HepG2 (cell line): ENCODE measurements around the gene MBTPS2. TPM values are rescaled to one million over a fixed set of nuclear protein-coding genes. Genes with fewer than 3 reads are reported as not detected.
A peak's percentile ranks its signal among the peaks of the same experiment; 100 is the strongest.

Experiments used
- BRCA1 ChIP-seq: sonication (generic); formaldehyde crosslinking; IDR thresholded peaks from 2 replicates; pipeline ENCODE4 v1.4.0; 2020; ENCODE audit warnings: missing genetic modification reagents
- CCDC6 ChIP-seq: sonication (generic); formaldehyde crosslinking; IDR thresholded peaks from 2 replicates; pipeline ENCODE4 v1.8.1; 2022; ENCODE audit warnings: mild to moderate bottlenecking, missing genetic modification reagents, moderate library complexity
- CENPX ChIP-seq: sonication (generic); formaldehyde crosslinking; IDR thresholded peaks from 2 replicates; pipeline ENCODE4 v1.9.0; 2021; ENCODE audit warnings: mild to moderate bottlenecking, missing genetic modification reagents, moderate library complexity
- CREM ChIP-seq, 2 experiments: sonication (generic) in 1 of 2; formaldehyde crosslinking in 1 of 2; IDR thresholded peaks; 2 replicates each; pipeline versions ENCODE4 v1.4.0 to v1.6.1; 2016 to 2020; ENCODE audit warnings: antibody characterized with exemption in 1 of 2, mild to moderate bottlenecking in 1 of 2, missing genetic modification reagents in 1 of 2
- HMG20A ChIP-seq: IDR thresholded peaks from 2 replicates; pipeline ENCODE4 v1.6.1; 2016; ENCODE audit warnings: borderline replicate concordance
- HNF4G ChIP-seq, 2 experiments: sonication (generic) in 1 of 2; formaldehyde crosslinking in 1 of 2; IDR thresholded peaks; 2 replicates each; pipeline versions ENCODE4 v1.4.0 to v1.6.1; 2011 to 2020; ENCODE audit warnings: borderline replicate concordance in 2 of 2, low read depth in 2 of 2, mild to moderate bottlenecking in 2 of 2, low read length in 1 of 2, missing genetic modification reagents in 1 of 2, moderate library complexity in 1 of 2
- IRX3 ChIP-seq: sonication (generic); formaldehyde crosslinking; IDR thresholded peaks from 2 replicates; pipeline ENCODE4 v1.8.1; 2023; ENCODE audit warnings: mild to moderate bottlenecking, low read depth, missing genetic modification reagents, borderline replicate concordance
- NCOA2 ChIP-seq: sonication (generic); formaldehyde crosslinking; IDR thresholded peaks from 2 replicates; pipeline ENCODE4 v1.8.0; 2022; ENCODE audit warnings: inconsistent platforms
- PHF5A ChIP-seq: IDR thresholded peaks from one replicate; pipeline ENCODE4 v1.6.1; 2018; ENCODE audit warnings: low read depth, missing genetic modification reagents; ENCODE audit not compliant: unreplicated experiment
- RBFOX2 ChIP-seq: fragments of 200-400 bp; formaldehyde crosslinking; IDR thresholded peaks from 2 replicates; pipeline ENCODE4 v1.6.1; 2017; ENCODE audit warnings: low read depth, mild to moderate bottlenecking, low read length
- RFXAP ChIP-seq: sonication (generic); formaldehyde crosslinking; IDR thresholded peaks from 2 replicates; pipeline ENCODE4 v1.4.0; 2020; ENCODE audit warnings: missing genetic modification reagents, borderline replicate concordance
- SP1 ChIP-seq, 2 experiments: fragments of 450-650 bp in 1 of 2; sonication (generic) in 1 of 2; formaldehyde crosslinking in 1 of 2; IDR thresholded peaks; 2 replicates each; pipeline versions ENCODE4 v1.4.0 to v1.6.1; 2016 to 2020; ENCODE audit warnings: missing genetic modification reagents in 1 of 2
- THAP9 ChIP-seq: sonication (generic); formaldehyde crosslinking; IDR thresholded peaks from 2 replicates; pipeline ENCODE4; 2020; ENCODE audit warnings: missing genetic modification reagents, mild to moderate bottlenecking, borderline replicate concordance
- ZNF225 ChIP-seq: sonication (generic); formaldehyde crosslinking; IDR thresholded peaks from 2 replicates; pipeline ENCODE4 v1.4.0; 2020; ENCODE audit warnings: mild to moderate bottlenecking, missing genetic modification reagents
- ZNF350 ChIP-seq: sonication (generic); formaldehyde crosslinking; IDR thresholded peaks from 2 replicates; pipeline ENCODE4 v1.4.0; 2020; ENCODE audit warnings: mild to moderate bottlenecking, low read depth, missing genetic modification reagents, borderline replicate concordance
- ZNF629 ChIP-seq: sonication (generic); formaldehyde crosslinking; conservative IDR thresholded peaks from 2 replicates; pipeline ENCODE4 v1.5.0; 2020; ENCODE audit warnings: missing genetic modification reagents
- ZNF790 ChIP-seq: sonication (generic); formaldehyde crosslinking; IDR thresholded peaks from 2 replicates; pipeline ENCODE4 v1.8.0; 2022; ENCODE audit warnings: missing genetic modification reagents, mild to moderate bottlenecking, borderline replicate concordance
- polyA plus RNA-seq, 8 experiments: library from polyadenylated mRNA; depleted of rRNA in 3 of 8; stranded (reverse) in 7 of 8; unstranded in 1 of 8; fragments of >200 nt; fragmentation: Illumina TruSeq in 4 of 8; extraction: Trizol in 4 of 8; gene quantifications; 2 replicates each; pipeline versions ENCODE4 v1.2.1 to v1.2.3, GENCODE V29; 2011 to 2016; ENCODE audit warnings: low read depth in 4 of 8, missing spikeins in 1 of 8, mixed read lengths in 1 of 8; ENCODE audit not compliant: insufficient read depth in 1 of 8
- total RNA-seq, 5 experiments: library from RNA; depleted of rRNA; stranded (reverse); fragments of >200 nt; fragmentation: Illumina TruSeq; extraction: Trizol; gene quantifications; 2 replicates each; pipeline ENCODE4 v1.2.3, GENCODE V29; 2016; ENCODE audit warnings: low read depth in 1 of 5

The MBTPS2 gene
- total and polyA plus RNA-seq, 2 of the 13 experiments (the other 11 are each of a cell fraction or from before 2014, with no cell fraction given) = 5.7 to 14.4 TPM

GRCh38 chrX:21839334-21840192 lies at the start of gene MBTPS2 (continued):
- TF ChIP-seq THAP9 (CRISPR knock-in tag) (peak; percentile 65; the same call in 1 of the 2 replicates), BRCA1 (CRISPR knock-in tag) (0 out of 2 replicates have a peak, but pooled peaks have one; percentile 46), NCOA2 (peak; percentile 45), ZNF225 (CRISPR knock-in tag) (0 out of 2 replicates have a peak, but pooled peaks have one; percentile 57), ZNF350 (peak; percentile 89), RFXAP (peak; percentile 63; the same call in 1 of the 2 replicates), ZNF629 (CRISPR knock-in tag) (no peak), HMG20A (CRISPR knock-in tag) (0 out of 2 replicates have a peak, but pooled peaks have one; percentile 33), CCDC6 (peak; percentile 84), PHF5A (CRISPR knock-in tag) (no peak), ZNF790 (CRISPR knock-in tag) (peak; percentile 69; the same call in 1 of the 2 replicates), HNF4G (IDR thresholded peaks at IDR 0.05; ENCODE audit: borderline replicate concordance, low read depth, low read length) (peak; percentile 34; the same call in 1 of the 2 replicates), HNF4G (CRISPR knock-in tag; IDR thresholded peaks at IDR 0.05; ENCODE audit: borderline replicate concordance, low read depth) (no peak), CENPX (CRISPR knock-in tag) (no peak), CREM (IDR thresholded peaks at IDR 0.05) (peak; percentile 44; the same call in 1 of the 2 replicates), CREM (CRISPR knock-in tag; IDR thresholded peaks at IDR 0.05) (no peak), IRX3 (CRISPR knock-in tag) (0 out of 2 replicates have a peak, but pooled peaks have one; percentile 24), SP1 (IDR thresholded peaks at IDR 0.05) (no peak), SP1 (CRISPR knock-in tag; IDR thresholded peaks at IDR 0.05) (peak; percentile 55; the same call in 1 of the 2 replicates), RBFOX2 (peak; percentile 95)
